T-helper 17 cell (primary cell): Measurements from ENCODE around the gene MGLL. TPM values are rescaled to one million over a fixed set of nuclear protein-coding genes. Genes with fewer than 3 reads are reported as not detected.

ENCODE experiments used
- ATAC-seq: fragments of 150-1000 bp; cut with Tn5 transposase; 2 replicates; pipeline ENCODE4 v1.10.0; 2021; ENCODE audit warnings: mild to moderate bottlenecking, moderate library complexity
- DNase-seq, 3 donors: peaks; one replicate each; pipeline versions ENCODE4 v3.0.0 to v3.0.0-alpha.2; 2020 to 2021
- H3K9me3 ChIP-seq: one replicate; pipeline ENCODE4 v1.7.0; 2013; ENCODE audit warnings: low read length, mild to moderate bottlenecking; ENCODE audit not compliant: control insufficient read depth, poor library complexity, severe bottlenecking
- H3K27ac Mint-ChIP-seq: one replicate; pipeline ENCODE4 v1.8.0; 2022; ENCODE audit warnings: mild to moderate bottlenecking, moderate library complexity, mixed read lengths
- H3K27me3 Mint-ChIP-seq: one replicate; pipeline ENCODE4 v1.8.0; 2022; ENCODE audit warnings: mixed read lengths
- H3K36me3 Mint-ChIP-seq: one replicate; pipeline ENCODE4 v1.8.0; 2022; ENCODE audit warnings: low read depth, mixed read lengths
- H3K4me1 Mint-ChIP-seq: one replicate; pipeline ENCODE4 v1.8.0; 2022; ENCODE audit warnings: mild to moderate bottlenecking, mixed read lengths
- H3K4me3 Mint-ChIP-seq: one replicate; pipeline ENCODE4 v1.8.0; 2022; ENCODE audit warnings: mild to moderate bottlenecking, moderate library complexity, mixed read lengths
- total RNA-seq, 4 donors: library from RNA in 2 of 4; stranded (reverse) in 2 of 4; gene quantifications; one replicate each; pipeline ENCODE4 v1.2.3 and lab custom pipeline; 2022 to 2026

MGLL gene
- total RNA-seq, 2 donors from 2014 or later, result 3.3 to 28.7 TPM

DNA sequence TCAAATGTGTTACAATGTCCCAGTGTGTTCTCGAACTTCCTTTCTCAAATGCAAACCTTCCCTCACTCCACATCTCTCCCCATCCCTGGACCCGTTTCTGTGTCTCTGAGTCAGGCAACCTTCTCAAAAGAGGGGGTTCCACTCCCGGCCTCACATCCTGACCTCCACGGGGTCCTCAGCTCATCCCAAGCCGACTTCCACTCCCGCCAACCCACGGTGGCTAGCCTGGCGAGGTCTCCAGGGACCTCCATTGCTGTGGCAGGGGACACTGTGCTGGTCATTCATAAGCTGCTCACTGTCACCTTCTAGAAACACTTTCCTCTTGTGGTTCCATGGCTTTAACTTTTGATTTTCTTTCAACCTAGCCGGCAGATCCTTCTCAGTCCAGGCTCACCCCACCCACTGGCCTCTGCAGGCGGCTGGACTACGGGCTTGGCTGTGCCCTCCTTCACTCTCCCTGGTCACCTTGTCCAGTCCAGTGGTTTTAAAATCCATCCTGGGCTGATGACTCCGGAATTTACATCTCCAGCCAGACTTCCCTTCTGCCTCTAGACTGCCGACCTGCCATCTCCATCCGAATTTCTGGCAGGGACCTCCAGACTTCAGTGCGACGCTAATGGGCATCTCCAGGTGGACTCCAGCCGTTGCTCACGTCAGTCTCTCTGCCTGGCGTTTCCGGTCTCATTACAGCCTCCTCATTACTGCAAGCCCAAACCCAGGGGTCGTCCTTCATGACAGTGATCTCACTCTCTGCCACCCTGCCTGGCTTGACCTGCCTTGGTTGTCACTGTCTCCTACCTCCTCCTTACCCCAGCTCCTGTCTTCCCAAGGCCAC, 129.6 kb downstream of the MGLL start:
- H3K27me3 Mint-ChIP-seq, result peaks cover 6% of the 10 kb centered on the region

DNA sequence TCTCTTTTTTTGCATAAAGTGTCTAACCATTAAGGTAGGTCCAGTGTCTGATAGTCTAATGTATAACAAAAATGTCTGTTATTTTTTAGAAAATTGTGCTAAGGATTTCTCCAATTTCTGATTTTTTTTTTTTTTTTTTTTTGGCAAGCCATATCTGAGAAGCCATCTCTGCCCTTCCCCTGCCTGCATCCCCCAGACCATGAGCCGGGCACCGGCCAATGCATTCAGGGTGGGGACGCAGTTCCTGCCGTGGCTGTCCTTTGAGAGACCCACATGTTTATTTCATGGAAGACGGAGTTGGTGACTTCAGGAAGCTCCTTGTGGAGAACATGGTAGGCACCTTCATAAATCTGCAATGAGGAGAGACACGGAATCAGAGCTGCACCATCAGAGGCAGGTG, 130.3 kb downstream of the MGLL start:
- no peaks in the 10 kb centered on the region for H3K9me3 ChIP-seq
- H3K4me3 Mint-ChIP-seq, result no peak overlapping the region
- ATAC-seq, result no peak
- peaks cover 4% of the 10 kb centered on the region for H3K4me1 Mint-ChIP-seq
- H3K27me3 Mint-ChIP-seq, result peaks cover 6% of the 10 kb centered on the region
- H3K27ac Mint-ChIP-seq, result no peak overlapping the region
- peaks cover 2% of the 10 kb centered on the region for H3K36me3 Mint-ChIP-seq
- DNase-seq, result no peak

More for the DNA sequence above, 129.6 kb downstream of the MGLL start:
- Mint-ChIP-seq H3K36me3 (peaks cover 2% of the 10 kb centered on the region), H3K4me1 (peaks cover 4% of the 10 kb centered on the region), H3K4me3 (no peak overlapping the region), H3K27ac (peak overlapping the region; percentile 32)
- no peaks in the 10 kb centered on the region for H3K9me3 ChIP-seq
- no peak for ATAC-seq
- DNase-seq, result no peak

DNA sequence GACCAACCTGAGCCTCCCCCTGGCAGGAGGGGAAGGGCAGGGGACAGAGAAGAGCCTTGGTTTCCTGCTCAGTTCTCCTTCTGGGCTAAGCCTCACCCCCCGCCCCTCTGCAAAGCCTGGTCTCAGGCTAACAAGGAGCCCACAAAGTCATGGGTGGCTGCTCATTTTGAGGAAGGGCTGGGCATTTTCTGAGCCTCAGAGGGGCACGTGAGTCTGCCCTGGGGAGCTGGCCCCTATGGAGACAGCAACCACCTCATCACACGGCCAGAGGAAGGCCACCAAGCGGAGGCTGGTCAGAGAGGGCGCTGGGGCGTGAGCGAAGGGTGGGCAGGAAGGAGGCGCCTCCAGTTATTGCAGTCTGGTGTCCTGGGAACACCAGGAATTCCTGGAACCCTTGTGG, 130.8 kb downstream of the MGLL start:
- no peak for ATAC-seq
- H3K4me1 Mint-ChIP-seq, result peaks cover 4% of the 10 kb centered on the region
- peaks cover 6% of the 10 kb centered on the region for H3K27me3 Mint-ChIP-seq
- no peak overlapping the region for H3K27ac Mint-ChIP-seq
- H3K36me3 Mint-ChIP-seq, result peaks cover 2% of the 10 kb centered on the region
- H3K4me3 Mint-ChIP-seq, result no peak overlapping the region
- DNase-seq, result no peak
- H3K9me3 ChIP-seq, result no peaks in the 10 kb centered on the region

- Mint-ChIP-seq H3K36me3 (peaks cover 2% of the 10 kb centered on the region), H3K4me3 (no peak overlapping the region), H3K27me3 (peaks cover 6% of the 10 kb centered on the region), H3K4me1 (peaks cover 4% of the 10 kb centered on the region), H3K27ac (no peak overlapping the region)
- H3K9me3 ChIP-seq, result no peaks in the 10 kb centered on the region
- ATAC-seq (no peak), DNase-seq (no peak)
These were observed 131.4 kb downstream of the MGLL start for GRCh38 chr3:127690823-127691452.

- DNase-seq (no peak), ATAC-seq (no peak)
- peaks cover 2% of the 10 kb centered on the region for H3K36me3 Mint-ChIP-seq
- peaks cover 4% of the 10 kb centered on the region for H3K4me1 Mint-ChIP-seq
- H3K27ac Mint-ChIP-seq, result no peak overlapping the region
- H3K27me3 Mint-ChIP-seq, result peaks cover 6% of the 10 kb centered on the region
- no peak overlapping the region for H3K4me3 Mint-ChIP-seq
- H3K9me3 ChIP-seq, result no peaks in the 10 kb centered on the region
These were observed 132.2 kb downstream of the MGLL start for GRCh38 chr3:127690106-127690505.

DNA sequence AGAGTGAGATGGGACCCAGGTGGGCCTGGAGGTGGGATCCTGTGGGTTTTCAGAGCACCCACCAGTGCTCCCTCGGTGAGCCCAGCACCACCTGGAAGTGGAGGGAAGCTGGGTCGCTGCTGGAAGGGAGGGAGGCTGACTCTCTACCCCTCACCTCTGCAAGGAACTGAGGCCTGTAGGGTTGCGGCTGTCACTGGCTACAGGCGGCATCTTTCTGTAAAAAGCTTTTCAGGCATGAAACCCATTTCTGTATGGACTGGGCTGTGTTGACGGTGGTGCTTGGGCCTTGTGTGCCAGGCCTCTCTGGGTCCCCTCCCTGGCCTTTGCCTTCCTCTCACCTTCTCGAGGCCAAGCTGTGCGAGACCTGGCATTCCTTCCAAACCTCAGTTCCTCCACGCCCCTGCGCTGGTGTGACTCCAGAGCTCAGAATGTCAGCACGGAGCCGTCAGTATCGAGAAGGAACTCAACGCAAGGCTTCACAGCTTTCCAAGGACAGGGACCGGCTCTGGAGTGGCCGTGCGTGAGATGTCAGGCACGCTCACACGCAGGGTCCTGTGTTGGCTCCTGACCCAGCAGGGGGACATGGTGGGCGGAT, 133.0 kb downstream of the MGLL start:
- Mint-ChIP-seq H3K36me3 (peaks cover 2% of the 10 kb centered on the region), H3K27ac (no peak overlapping the region), H3K4me1 (peaks cover 4% of the 10 kb centered on the region), H3K4me3 (no peak overlapping the region), H3K27me3 (no peaks in the 10 kb centered on the region)
- ATAC-seq (no peak), DNase-seq (no peak)
- H3K9me3 ChIP-seq, result no peaks in the 10 kb centered on the region

GRCh38 chr3:127688416-127689265, 133.7 kb downstream of the MGLL start:
- no peak for DNase-seq
- Mint-ChIP-seq H3K4me3 (no peak overlapping the region), H3K4me1 (peaks cover 5% of the 10 kb centered on the region), H3K27me3 (no peaks in the 10 kb centered on the region), H3K36me3 (peaks cover 2% of the 10 kb centered on the region), H3K27ac (no peak overlapping the region)
- H3K9me3 ChIP-seq, result no peaks in the 10 kb centered on the region
- no peak for ATAC-seq

DNA sequence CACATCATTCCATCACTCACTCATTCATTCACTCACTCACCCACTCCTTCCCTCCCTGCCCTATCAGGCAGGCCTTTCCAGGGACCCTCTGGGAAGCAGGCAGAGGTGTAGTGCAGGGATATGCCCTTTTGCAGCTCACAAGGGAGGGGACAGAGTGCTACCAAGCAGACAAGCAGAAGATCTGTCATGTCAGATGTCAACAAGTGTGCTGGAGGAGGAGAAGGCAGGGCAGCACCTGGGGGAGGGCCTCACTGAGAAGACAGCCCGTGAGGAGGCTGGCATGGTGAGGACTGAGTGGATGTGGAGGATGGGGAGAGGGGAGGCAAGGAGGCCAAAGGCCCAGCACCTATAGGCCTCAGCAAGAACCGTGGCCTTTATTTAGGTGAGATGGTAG, 134.3 kb downstream of the MGLL start:
- H3K36me3 Mint-ChIP-seq, result no peaks in the 10 kb centered on the region
- ATAC-seq (no peak), DNase-seq (no peak)
- no peak overlapping the region for H3K4me3 Mint-ChIP-seq
- peaks cover 4% of the 10 kb centered on the region for H3K4me1 Mint-ChIP-seq
- no peaks in the 10 kb centered on the region for H3K9me3 ChIP-seq
- H3K27me3 Mint-ChIP-seq, result no peaks in the 10 kb centered on the region
- no peak overlapping the region for H3K27ac Mint-ChIP-seq

- ATAC-seq, result no peak
- H3K36me3 Mint-ChIP-seq, result no peaks in the 10 kb centered on the region
- H3K27ac Mint-ChIP-seq, result no peak overlapping the region
- no peak for DNase-seq
- H3K27me3 Mint-ChIP-seq, result no peaks in the 10 kb centered on the region
- peaks cover 4% of the 10 kb centered on the region for H3K4me1 Mint-ChIP-seq
- H3K4me3 Mint-ChIP-seq, result no peak overlapping the region
- no peaks in the 10 kb centered on the region for H3K9me3 ChIP-seq
These were observed 135.0 kb downstream of the MGLL start for GRCh38 chr3:127687228-127687737.

DNA sequence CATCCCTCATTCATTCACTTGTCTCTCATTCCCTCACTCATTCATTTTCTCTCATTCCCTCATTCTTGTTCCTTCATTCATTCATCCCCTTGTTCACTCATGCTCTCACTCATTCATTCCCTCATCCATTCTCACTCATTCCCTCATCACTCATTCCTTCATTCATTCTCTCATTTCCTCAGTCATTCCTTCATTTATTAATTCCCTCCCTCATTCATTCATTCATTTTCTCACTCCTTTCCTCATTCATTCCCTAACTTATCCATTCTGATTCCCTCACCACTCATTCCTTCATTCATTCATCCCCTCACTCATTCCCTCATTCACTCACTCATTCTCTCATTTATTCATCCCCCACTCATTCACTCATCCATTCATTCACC, 135.8 kb downstream of the MGLL start:
- DNase-seq (no peak), ATAC-seq (no peak)
- no peaks in the 10 kb centered on the region for H3K9me3 ChIP-seq
- Mint-ChIP-seq H3K27me3 (no peaks in the 10 kb centered on the region), H3K4me1 (peaks cover 5% of the 10 kb centered on the region), H3K4me3 (no peak overlapping the region), H3K27ac (no peak overlapping the region), H3K36me3 (no peaks in the 10 kb centered on the region)

- Mint-ChIP-seq H3K36me3 (no peaks in the 10 kb centered on the region), H3K27me3 (no peaks in the 10 kb centered on the region), H3K4me3 (no peak overlapping the region), H3K4me1 (peaks cover 7% of the 10 kb centered on the region), H3K27ac (no peak overlapping the region)
- DNase-seq (no peak), ATAC-seq (no peak)
- H3K9me3 ChIP-seq, result no peaks in the 10 kb centered on the region
These were observed 136.4 kb downstream of the MGLL start for GRCh38 chr3:127685708-127686511.
